Spleen (tissue), 11 donors: Measurements from ENCODE around the gene STUM. TPM values are rescaled to one million over a fixed set of nuclear protein-coding genes. Genes with fewer than 3 reads are reported as not detected.
"Not testable (repeated sequence)": the region's sequence is repeated elsewhere in the genome, so short reads cannot be mapped to it uniquely, and the experiment has no call there.

Source experiments
- DNase-seq: peaks from one replicate; pipeline ENCODE4 v3.0.0-alpha.2; 2020
- H3K27ac ChIP-seq, 8 donors: fragments of 200-600 bp; sonication (generic) in 7 of 8; 1 replicate in 4 of 8; 2 replicates in 4 of 8; pipeline versions ENCODE4 v1.5.0 to v1.8.0; 2016 to 2021; ENCODE audit warnings: inconsistent platforms in 4 of 8, mild to moderate bottlenecking in 4 of 8, moderate library complexity in 1 of 8
- H3K27me3 ChIP-seq, 7 donors: fragments of 200-600 bp; sonication (generic) in 6 of 7; replicated peaks in 1 of 7; 1 replicate in 4 of 7; 2 replicates in 3 of 7; pipeline versions ENCODE4 v1.5.0 to v1.8.0; 2016 to 2021; ENCODE audit warnings: inconsistent platforms in 3 of 7, mild to moderate bottlenecking in 1 of 7
- H3K36me3 ChIP-seq, 6 donors: fragments of 200-600 bp; sonication (generic) in 5 of 6; 1 replicate in 4 of 6; 2 replicates in 2 of 6; pipeline versions ENCODE4 v1.5.0 to v1.8.0; 2016 to 2021; ENCODE audit warnings: inconsistent platforms in 2 of 6
- H3K4me1 ChIP-seq, 6 donors: fragments of 200-600 bp; sonication (generic) in 5 of 6; 1 replicate in 3 of 6; 2 replicates in 3 of 6; pipeline versions ENCODE4 v1.5.0 to v1.8.0; 2016 to 2021; ENCODE audit warnings: inconsistent platforms in 3 of 6
- H3K4me3 ChIP-seq, 8 donors: fragments of 200-600 bp; sonication (generic) in 7 of 8; 1 replicate in 4 of 8; 2 replicates in 4 of 8; pipeline versions ENCODE4 v1.5.0 to v1.8.0; 2016 to 2021; ENCODE audit warnings: inconsistent platforms in 4 of 8, mild to moderate bottlenecking in 4 of 8, moderate library complexity in 2 of 8
- H3K9me3 ChIP-seq, 8 donors: fragments of 200-600 bp; sonication (generic) in 7 of 8; 1 replicate in 4 of 8; 2 replicates in 4 of 8; pipeline versions ENCODE4 v1.5.0 to v1.8.0; 2016 to 2021; ENCODE audit warnings: inconsistent platforms in 4 of 8
- POLR2A ChIP-seq, 3 donors: fragments of 450-650 bp; IDR thresholded peaks; one replicate each; pipeline ENCODE4 v1.5.1; 2017; ENCODE audit warnings: antibody characterized with exemption in 3 of 3, mild to moderate bottlenecking in 1 of 3
- POLR2AphosphoS5 ChIP-seq, 3 donors: sonication (generic); formaldehyde crosslinking; IDR thresholded peaks; one replicate each; pipeline ENCODE4 v1.5.1; 2017; ENCODE audit warnings: antibody characterized with exemption in 3 of 3
- WGBS, 5 donors: extraction: QIAGEN DNeasy Blood & Tissue Kit in 3 of 5; methylation state at CpG; one replicate each; pipeline versions ENCODE4 v1.1.5 to v1.1.7; 2013 to 2018; 5-methylcytosine and 5-hydroxymethylcytosine counted together
- intact Hi-C: fragments of 100-400 bp; cut with DNase I; formaldehyde crosslinking; loops from one replicate; pipeline ENCODE4 v1.15.0; 2023; ENCODE audit warnings: low total_unique reads
- polyA plus RNA-seq, 3 donors: library from polyadenylated mRNA; stranded (reverse); fragments of 200-250 nt; gene quantifications; one replicate each; pipeline ENCODE4 v1.2.1, GENCODE V29; 2013
- total RNA-seq, 7 donors: library from RNA; depleted of rRNA in 3 of 7; stranded (reverse); fragments of >200 nt in 3 of 7; fragmentation: NEBNext Ultra II Directional in 4 of 7; extraction: Animal tissue kit (Norgen Biotek cat#: 25700) in 4 of 7; gene quantifications; one replicate each; pipeline versions ENCODE4 v1.1.0 to v1.2.1, GENCODE V29; 2016 to 2021
- TF ChIP-seq, protein P1 (sequence below), 11 experiments: fragments of 200-600 bp in 7 of 11; fragments of 450-650 bp in 4 of 11; sonication (generic) in 4 of 11; IDR thresholded peaks in 8 of 11; conservative IDR thresholded peaks in 3 of 11; 1 replicate in 7 of 11; 2 replicates in 4 of 11; pipeline versions ENCODE4 v1.4.0 to v1.8.0; 2016 to 2021; ENCODE audit warnings: antibody characterized with exemption in 11 of 11, inconsistent platforms in 4 of 11, mild to moderate bottlenecking in 1 of 11
- donor health status: healthy with polysubstance abuse.
- donor health status: DM: no; HTN: no; CAD: no; lungs with moderate emphysema.
- donor health status: DM: no; HTN: no; CAD: no.
- donor health status: Bipolar disorder and iron deficiency.
- donor health status: healthy.
- donor health status: DM: no; HTN: no; CAD: no.
- donor health status: DM: yes; HTN: yes; CAD: no.

The STUM gene
- total and polyA plus RNA-seq, 10 donors = 0.11 to 2.8 (median 0.49) TPM

- TF ChIP-seq, protein P1, sequence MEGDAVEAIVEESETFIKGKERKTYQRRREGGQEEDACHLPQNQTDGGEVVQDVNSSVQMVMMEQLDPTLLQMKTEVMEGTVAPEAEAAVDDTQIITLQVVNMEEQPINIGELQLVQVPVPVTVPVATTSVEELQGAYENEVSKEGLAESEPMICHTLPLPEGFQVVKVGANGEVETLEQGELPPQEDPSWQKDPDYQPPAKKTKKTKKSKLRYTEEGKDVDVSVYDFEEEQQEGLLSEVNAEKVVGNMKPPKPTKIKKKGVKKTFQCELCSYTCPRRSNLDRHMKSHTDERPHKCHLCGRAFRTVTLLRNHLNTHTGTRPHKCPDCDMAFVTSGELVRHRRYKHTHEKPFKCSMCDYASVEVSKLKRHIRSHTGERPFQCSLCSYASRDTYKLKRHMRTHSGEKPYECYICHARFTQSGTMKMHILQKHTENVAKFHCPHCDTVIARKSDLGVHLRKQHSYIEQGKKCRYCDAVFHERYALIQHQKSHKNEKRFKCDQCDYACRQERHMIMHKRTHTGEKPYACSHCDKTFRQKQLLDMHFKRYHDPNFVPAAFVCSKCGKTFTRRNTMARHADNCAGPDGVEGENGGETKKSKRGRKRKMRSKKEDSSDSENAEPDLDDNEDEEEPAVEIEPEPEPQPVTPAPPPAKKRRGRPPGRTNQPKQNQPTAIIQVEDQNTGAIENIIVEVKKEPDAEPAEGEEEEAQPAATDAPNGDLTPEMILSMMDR (IDR thresholded peaks at IDR 0.05 in 8 of 11, conservative IDR thresholded peaks at IDR 0.05 in 3 of 11) = no peak
- TF ChIP-seq POLR2A (IDR thresholded peaks at IDR 0.05) = no peak
- TF ChIP-seq POLR2AphosphoS5 (IDR thresholded peaks at IDR 0.05) = no peak
- Histone ChIP-seq H3K9me3 (peaks cover 0 to 8% (median 0%) of the 10 kb centered on the region in 8 donors), H3K4me1 (peaks cover 0 to 8% (median 3%) of the 10 kb centered on the region in 6 donors), H3K36me3 (no peaks in the 10 kb centered on the region), H3K27me3 (peaks cover 0 to 7% (median 0%) of the 10 kb centered on the region in 7 donors), H3K4me3 (no peak overlapping the region), H3K27ac (no peak overlapping the region)
- 61 to 71% (median 66%) methylated on average over 5 of the region's 5 CpGs for WGBS, 5 donors
- intact Hi-C loops = no loop called here
- peak; percentile 51 for DNase-seq
Measured at GRCh38 chr1:226597616-226598454, 49.3 kb downstream of the STUM start.

DNA sequence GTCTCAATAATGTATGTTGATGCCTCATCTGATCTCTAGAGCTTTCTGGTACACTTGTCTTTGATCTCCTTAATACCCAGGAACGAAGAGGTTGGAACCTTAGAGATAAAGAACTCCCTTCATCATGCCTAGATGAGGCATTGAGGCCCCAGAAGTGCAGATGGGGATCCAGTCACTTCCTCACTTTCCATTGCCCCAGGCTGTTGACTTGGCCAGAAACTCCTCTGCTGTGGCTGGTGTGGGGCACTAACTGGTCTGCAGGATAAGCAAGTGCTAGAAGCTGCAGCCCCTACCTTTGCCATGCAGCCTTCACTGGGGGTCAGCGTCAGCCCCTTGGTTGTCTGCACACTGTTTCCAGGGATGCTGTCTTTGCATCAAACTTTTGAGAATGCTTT is 49.9 kb downstream of the STUM start:
- WGBS, 5 donors = 77 to 95% (median 82%) methylated on average over 2 of the region's 2 CpGs
- intact Hi-C loops = no loop called here
- DNase-seq = peak; percentile 36

DNA sequence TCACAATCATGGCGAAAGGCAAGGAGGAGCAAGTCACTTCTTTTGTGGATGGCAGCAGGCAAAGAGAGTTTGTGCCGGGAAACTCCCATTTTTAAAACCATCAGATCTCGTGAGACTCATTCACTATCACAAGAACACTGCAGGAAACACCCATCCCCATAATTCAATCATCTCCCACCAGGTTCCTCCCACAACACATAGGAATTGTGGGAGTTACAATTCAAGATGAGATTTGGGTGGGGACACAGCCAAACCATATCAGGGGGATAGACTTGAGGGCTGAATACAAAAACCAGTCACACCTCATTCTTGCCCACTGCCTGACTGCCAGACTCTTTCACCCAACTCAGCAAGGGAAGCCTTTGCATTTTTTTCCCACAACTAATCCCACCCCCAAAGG is 50.4 kb downstream of the STUM start:
- H3K4me1 ChIP-seq = peaks cover 0 to 19% (median 11%) of the 10 kb centered on the region in 6 donors
- H3K9me3 ChIP-seq, H3K4me3 ChIP-seq, intact Hi-C loops, H3K27ac ChIP-seq, H3K27me3 ChIP-seq, H3K36me3 ChIP-seq, DNase-seq: not testable (repeated sequence)
- 85 to 95% (median 89%) methylated on average over 3 of the region's 3 CpGs for WGBS, 5 donors

More for the DNA sequence above, 49.9 kb downstream of the STUM start:
- H3K36me3 ChIP-seq = no peaks in the 10 kb centered on the region
- peaks cover 0 to 14% (median 7%) of the 10 kb centered on the region in 6 donors for H3K4me1 ChIP-seq
- no peak for TF ChIP-seq POLR2A (IDR thresholded peaks at IDR 0.05)
- H3K4me3 ChIP-seq = no peak overlapping the region
- H3K27me3 ChIP-seq = peaks cover 0 to 7% (median 0%) of the 10 kb centered on the region in 7 donors
- peaks cover 0 to 8% (median 0%) of the 10 kb centered on the region in 8 donors for H3K9me3 ChIP-seq
- H3K27ac ChIP-seq = no peak overlapping the region

- Histone ChIP-seq H3K27ac (no peak overlapping the region), H3K4me3 (no peak overlapping the region), H3K9me3 (peaks cover 0 to 8% (median 0%) of the 10 kb centered on the region in 8 donors), H3K27me3 (peaks cover 0 to 7% (median 0%) of the 10 kb centered on the region in 7 donors), H3K4me1 (peaks cover 0 to 27% (median 14%) of the 10 kb centered on the region in 6 donors), H3K36me3 (no peaks in the 10 kb centered on the region)
- intact Hi-C loops = loop anchor here (10.0 kb wide), 1 partner anchor 175 kb away; no protein-coding TSS in a partner anchor
- DNase-seq = no peak
- TF ChIP-seq POLR2A (IDR thresholded peaks at IDR 0.05) = no peak
- TF ChIP-seq POLR2AphosphoS5 (IDR thresholded peaks at IDR 0.05) = no peak
- TF ChIP-seq, protein P1 (IDR thresholded peaks at IDR 0.05 in 8 of 11, conservative IDR thresholded peaks at IDR 0.05 in 3 of 11) = no peak
Measured at GRCh38 chr1:226599636-226600238, 51.2 kb downstream of the STUM start.

DNA sequence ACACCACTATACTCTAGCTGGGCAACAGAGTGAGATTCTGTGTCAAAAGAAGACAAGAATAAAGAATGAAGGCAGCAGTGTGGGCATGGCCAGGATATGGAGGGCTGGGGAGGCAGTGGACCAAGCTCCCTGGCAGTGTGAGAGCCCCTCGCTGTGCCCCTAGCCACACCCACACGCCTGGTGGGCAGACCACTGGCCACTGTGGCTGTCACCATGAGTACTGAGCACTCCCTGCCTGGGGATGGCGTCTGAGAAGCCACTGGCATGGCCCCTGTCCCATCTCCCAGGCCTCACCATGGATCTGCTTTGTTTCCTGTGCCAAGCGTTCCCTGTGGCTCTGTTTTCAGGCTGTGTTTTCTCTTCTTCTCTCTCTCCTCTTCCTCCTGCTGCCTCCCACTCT is 51.7 kb downstream of the STUM start:
- no peaks in the 10 kb centered on the region for H3K36me3 ChIP-seq
- WGBS, 5 donors = 81 to 96% (median 86%) methylated on average over 2 to 4 of the region's 4 CpGs
- intact Hi-C loops = loop anchor here (10.0 kb wide), 1 partner anchor 175 kb away; no protein-coding TSS in a partner anchor
- no peak overlapping the region for H3K4me3 ChIP-seq
- no peak overlapping the region for H3K27ac ChIP-seq
- H3K9me3 ChIP-seq = peaks cover 0 to 6% (median 0%) of the 10 kb centered on the region in 8 donors
- peak; percentile 59 for DNase-seq
- peaks cover 0 to 30% (median 14%) of the 10 kb centered on the region in 6 donors for H3K4me1 ChIP-seq
- H3K27me3 ChIP-seq = peaks cover 0 to 7% (median 0%) of the 10 kb centered on the region in 7 donors
- TF ChIP-seq, protein P1 (IDR thresholded peaks at IDR 0.05 in 8 of 11, conservative IDR thresholded peaks at IDR 0.05 in 3 of 11) = no peak
- TF ChIP-seq POLR2A (IDR thresholded peaks at IDR 0.05) = no peak
- TF ChIP-seq POLR2AphosphoS5 (IDR thresholded peaks at IDR 0.05) = no peak
